Spleen (tissue), 11 donors: ENCODE measurements around the gene BTBD7. TPM values are rescaled to one million over a fixed set of nuclear protein-coding genes. Genes with fewer than 3 reads are reported as not detected.

Source experiments
- DNase-seq: peaks from one replicate; pipeline ENCODE4 v3.0.0-alpha.2; 2020
- H3K27ac ChIP-seq, 8 donors: fragments of 200-600 bp; sonication (generic) in 7 of 8; 1 replicate in 4 of 8; 2 replicates in 4 of 8; pipeline versions ENCODE4 v1.5.0 to v1.8.0; 2016 to 2021; ENCODE audit warnings: inconsistent platforms in 4 of 8, mild to moderate bottlenecking in 4 of 8, moderate library complexity in 1 of 8
- H3K27me3 ChIP-seq, 7 donors: fragments of 200-600 bp; sonication (generic) in 6 of 7; replicated peaks in 1 of 7; 1 replicate in 4 of 7; 2 replicates in 3 of 7; pipeline versions ENCODE4 v1.5.0 to v1.8.0; 2016 to 2021; ENCODE audit warnings: inconsistent platforms in 3 of 7, mild to moderate bottlenecking in 1 of 7
- H3K36me3 ChIP-seq, 6 donors: fragments of 200-600 bp; sonication (generic) in 5 of 6; 1 replicate in 4 of 6; 2 replicates in 2 of 6; pipeline versions ENCODE4 v1.5.0 to v1.8.0; 2016 to 2021; ENCODE audit warnings: inconsistent platforms in 2 of 6
- H3K4me1 ChIP-seq, 6 donors: fragments of 200-600 bp; sonication (generic) in 5 of 6; 1 replicate in 3 of 6; 2 replicates in 3 of 6; pipeline versions ENCODE4 v1.5.0 to v1.8.0; 2016 to 2021; ENCODE audit warnings: inconsistent platforms in 3 of 6
- H3K4me3 ChIP-seq, 8 donors: fragments of 200-600 bp; sonication (generic) in 7 of 8; 1 replicate in 4 of 8; 2 replicates in 4 of 8; pipeline versions ENCODE4 v1.5.0 to v1.8.0; 2016 to 2021; ENCODE audit warnings: inconsistent platforms in 4 of 8, mild to moderate bottlenecking in 4 of 8, moderate library complexity in 2 of 8
- H3K9me3 ChIP-seq, 8 donors: fragments of 200-600 bp; sonication (generic) in 7 of 8; 1 replicate in 4 of 8; 2 replicates in 4 of 8; pipeline versions ENCODE4 v1.5.0 to v1.8.0; 2016 to 2021; ENCODE audit warnings: inconsistent platforms in 4 of 8
- CTCF ChIP-seq, 11 experiments: fragments of 200-600 bp in 7 of 11; fragments of 450-650 bp in 4 of 11; sonication (generic) in 4 of 11; IDR thresholded peaks in 8 of 11; conservative IDR thresholded peaks in 3 of 11; 1 replicate in 7 of 11; 2 replicates in 4 of 11; pipeline versions ENCODE4 v1.4.0 to v1.8.0; 2016 to 2021; ENCODE audit warnings: antibody characterized with exemption in 11 of 11, inconsistent platforms in 4 of 11, mild to moderate bottlenecking in 1 of 11
- POLR2A ChIP-seq, 3 donors: fragments of 450-650 bp; IDR thresholded peaks; one replicate each; pipeline ENCODE4 v1.5.1; 2017; ENCODE audit warnings: antibody characterized with exemption in 3 of 3, mild to moderate bottlenecking in 1 of 3
- POLR2AphosphoS5 ChIP-seq, 3 donors: sonication (generic); formaldehyde crosslinking; IDR thresholded peaks; one replicate each; pipeline ENCODE4 v1.5.1; 2017; ENCODE audit warnings: antibody characterized with exemption in 3 of 3
- WGBS, 5 donors: extraction: QIAGEN DNeasy Blood & Tissue Kit in 3 of 5; methylation state at CpG; one replicate each; pipeline versions ENCODE4 v1.1.5 to v1.1.7; 2013 to 2018; 5-methylcytosine and 5-hydroxymethylcytosine counted together
- intact Hi-C: fragments of 100-400 bp; cut with DNase I; formaldehyde crosslinking; loops from one replicate; pipeline ENCODE4 v1.15.0; 2023; ENCODE audit warnings: low total_unique reads
- polyA plus RNA-seq, 3 donors: library from polyadenylated mRNA; stranded (reverse); fragments of 200-250 nt; gene quantifications; one replicate each; pipeline ENCODE4 v1.2.1, GENCODE V29; 2013
- total RNA-seq, 7 donors: library from RNA; depleted of rRNA in 3 of 7; stranded (reverse); fragments of >200 nt in 3 of 7; fragmentation: NEBNext Ultra II Directional in 4 of 7; extraction: Animal tissue kit (Norgen Biotek cat#: 25700) in 4 of 7; gene quantifications; one replicate each; pipeline versions ENCODE4 v1.1.0 to v1.2.1, GENCODE V29; 2016 to 2021
- donor health status: healthy with polysubstance abuse.
- donor health status: DM: no; HTN: no; CAD: no; lungs with moderate emphysema.
- donor health status: DM: no; HTN: no; CAD: no.
- donor health status: Bipolar disorder and iron deficiency.
- donor health status: healthy.
- donor health status: DM: no; HTN: no; CAD: no.
- donor health status: DM: yes; HTN: yes; CAD: no.

The BTBD7 gene
- total and polyA plus RNA-seq, 10 donors: 5.0 to 48.4 (median 29.5) TPM

- H3K36me3 ChIP-seq: peaks cover 0 to 28% (median 14%) of the 10 kb centered on the region in 6 donors
- WGBS, 5 donors: 77 to 90% (median 85%) methylated on average over 3 of the region's 3 CpGs
- H3K9me3 ChIP-seq: no peaks in the 10 kb centered on the region
- H3K27ac ChIP-seq: no peak overlapping the region
- TF ChIP-seq POLR2A (IDR thresholded peaks at IDR 0.05): no peak
- no peak for TF ChIP-seq POLR2AphosphoS5 (IDR thresholded peaks at IDR 0.05)
- no peak for TF ChIP-seq CTCF (IDR thresholded peaks at IDR 0.05 in 8 of 11, conservative IDR thresholded peaks at IDR 0.05 in 3 of 11)
- intact Hi-C loops: no loop called here
- peaks cover 0 to 16% (median 0%) of the 10 kb centered on the region in 6 donors for H3K4me1 ChIP-seq
- no peak overlapping the region for H3K4me3 ChIP-seq
- no peak for DNase-seq
- H3K27me3 ChIP-seq: no peaks in the 10 kb centered on the region
Observed at GRCh38 chr14:93267149-93267711, 65.6 kb downstream of the BTBD7 start.

- H3K27me3 ChIP-seq: no peaks in the 10 kb centered on the region
- intact Hi-C loops: no loop called here
- no peak overlapping the region for H3K27ac ChIP-seq
- DNase-seq: no peak
- H3K36me3 ChIP-seq: peaks cover 0 to 33% (median 24%) of the 10 kb centered on the region in 6 donors
- no peak overlapping the region for H3K4me3 ChIP-seq
- 84 to 97% (median 85%) methylated on average over 6 of the region's 6 CpGs for WGBS, 5 donors
- no peak for TF ChIP-seq POLR2A (IDR thresholded peaks at IDR 0.05)
- no peak for TF ChIP-seq CTCF (IDR thresholded peaks at IDR 0.05 in 8 of 11, conservative IDR thresholded peaks at IDR 0.05 in 3 of 11)
- no peak for TF ChIP-seq POLR2AphosphoS5 (IDR thresholded peaks at IDR 0.05)
- peaks cover 0 to 8% (median 0%) of the 10 kb centered on the region in 6 donors for H3K4me1 ChIP-seq
- no peaks in the 10 kb centered on the region for H3K9me3 ChIP-seq
Observed at GRCh38 chr14:93266127-93266526, 66.7 kb downstream of the BTBD7 start.

- no peak overlapping the region for H3K27ac ChIP-seq
- 93 to 100% (median 100%) methylated on average over 1 of the region's 1 CpG for WGBS, 5 donors
- intact Hi-C loops: no loop called here
Observed at GRCh38 chr14:93263416-93263815, 69.4 kb downstream of the BTBD7 start.

More at GRCh38 chr14:93263416-93263815, 69.4 kb downstream of the BTBD7 start:
- TF ChIP-seq CTCF (IDR thresholded peaks at IDR 0.05 in 8 of 11, conservative IDR thresholded peaks at IDR 0.05 in 3 of 11) (no peak), POLR2A (IDR thresholded peaks at IDR 0.05) (no peak), POLR2AphosphoS5 (IDR thresholded peaks at IDR 0.05) (no peak)
- Histone ChIP-seq H3K27me3 (no peaks in the 10 kb centered on the region), H3K4me3 (no peak overlapping the region), H3K4me1 (peaks cover 0 to 6% (median 0%) of the 10 kb centered on the region in 6 donors), H3K36me3 (peaks cover 0 to 60% (median 33%) of the 10 kb centered on the region in 6 donors), H3K9me3 (no peaks in the 10 kb centered on the region)
- no peak for DNase-seq
